Neutrophil (primary cell): ENCODE data around the gene SOHLH1.

ENCODE experiments used
- H3K27ac ChIP-seq: fragments of 200-600 bp; sonication (generic); 2 replicates; pipeline ENCODE4 v1.5.1; 2016; ENCODE audit warnings: mild to moderate bottlenecking, moderate library complexity
- H3K27me3 ChIP-seq: fragments of 200-600 bp; sonication (generic); 2 replicates; pipeline ENCODE4 v1.6.0; 2016; ENCODE audit warnings: mild to moderate bottlenecking
- H3K36me3 ChIP-seq: fragments of 200-600 bp; sonication (generic); 2 replicates; pipeline ENCODE4 v1.5.1; 2017
- H3K4me1 ChIP-seq, 2 experiments: fragments of 200-600 bp in 1 of 2; sonication (generic) in 1 of 2; 1 replicate in 1 of 2; 2 replicates in 1 of 2; pipeline versions ENCODE4 v1.5.1 to v1.6.1; 2013 to 2016; ENCODE audit warnings: low read depth in 1 of 2, low read length in 1 of 2, mild to moderate bottlenecking in 1 of 2, moderate library complexity in 1 of 2; ENCODE audit not compliant: control insufficient read depth in 1 of 2, insufficient read depth in 1 of 2
- H3K4me3 ChIP-seq, 2 experiments: fragments of 200-600 bp in 1 of 2; sonication (generic) in 1 of 2; 1 replicate in 1 of 2; 2 replicates in 1 of 2; pipeline ENCODE4 v1.5.1; 2013 to 2016; ENCODE audit warnings: low read depth in 1 of 2, low read length in 1 of 2, mild to moderate bottlenecking in 1 of 2, moderate library complexity in 1 of 2
- H3K9me3 ChIP-seq: fragments of 200-600 bp; sonication (generic); 2 replicates; pipeline ENCODE4 v1.5.1; 2016
- TF ChIP-seq, protein P1 (sequence below): fragments of 200-600 bp; sonication (generic); IDR thresholded peaks from 2 replicates; pipeline ENCODE4 v1.5.1; 2016; ENCODE audit warnings: antibody characterized with exemption

Gene SOHLH1

GRCh38 chr9:135696446-135696845 is 2.8 kb downstream of the SOHLH1 start:
- no peaks in the 10 kb centered on the region for H3K36me3 ChIP-seq

DNA sequence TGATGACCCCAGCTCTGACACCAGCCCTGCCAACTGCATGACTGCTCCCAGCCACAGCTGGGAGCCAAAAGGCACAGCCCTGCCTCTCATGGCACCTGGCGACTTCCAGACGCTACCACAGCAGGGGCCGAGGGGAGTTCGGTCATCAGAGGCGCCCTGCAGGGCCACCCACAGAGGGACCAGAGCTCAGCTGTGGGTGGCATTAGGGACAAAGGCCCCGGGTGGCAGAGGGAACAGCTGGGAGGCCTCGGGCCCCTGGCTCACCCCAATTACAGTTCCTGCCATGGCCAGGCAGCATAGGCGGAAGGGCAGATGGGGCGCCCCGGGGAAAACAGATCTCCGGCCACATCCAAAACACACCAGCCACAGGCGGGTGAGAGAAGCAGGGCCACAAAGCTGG is 3.6 kb downstream of the SOHLH1 start:
- H3K9me3 ChIP-seq: no peaks in the 10 kb centered on the region
- no peak overlapping the region for H3K27ac ChIP-seq
- TF ChIP-seq, protein P1, sequence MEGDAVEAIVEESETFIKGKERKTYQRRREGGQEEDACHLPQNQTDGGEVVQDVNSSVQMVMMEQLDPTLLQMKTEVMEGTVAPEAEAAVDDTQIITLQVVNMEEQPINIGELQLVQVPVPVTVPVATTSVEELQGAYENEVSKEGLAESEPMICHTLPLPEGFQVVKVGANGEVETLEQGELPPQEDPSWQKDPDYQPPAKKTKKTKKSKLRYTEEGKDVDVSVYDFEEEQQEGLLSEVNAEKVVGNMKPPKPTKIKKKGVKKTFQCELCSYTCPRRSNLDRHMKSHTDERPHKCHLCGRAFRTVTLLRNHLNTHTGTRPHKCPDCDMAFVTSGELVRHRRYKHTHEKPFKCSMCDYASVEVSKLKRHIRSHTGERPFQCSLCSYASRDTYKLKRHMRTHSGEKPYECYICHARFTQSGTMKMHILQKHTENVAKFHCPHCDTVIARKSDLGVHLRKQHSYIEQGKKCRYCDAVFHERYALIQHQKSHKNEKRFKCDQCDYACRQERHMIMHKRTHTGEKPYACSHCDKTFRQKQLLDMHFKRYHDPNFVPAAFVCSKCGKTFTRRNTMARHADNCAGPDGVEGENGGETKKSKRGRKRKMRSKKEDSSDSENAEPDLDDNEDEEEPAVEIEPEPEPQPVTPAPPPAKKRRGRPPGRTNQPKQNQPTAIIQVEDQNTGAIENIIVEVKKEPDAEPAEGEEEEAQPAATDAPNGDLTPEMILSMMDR: no peak
- peaks cover 3% of the 10 kb centered on the region for H3K27me3 ChIP-seq
- no peaks in the 10 kb centered on the region for H3K36me3 ChIP-seq
- H3K4me1 ChIP-seq: no peaks in the 10 kb centered on the region
- H3K4me3 ChIP-seq: no peak overlapping the region

More at GRCh38 chr9:135696446-135696845, 2.8 kb downstream of the SOHLH1 start:
- Histone ChIP-seq H3K27me3 (peaks cover 11% of the 10 kb centered on the region), H3K4me3 (no peak overlapping the region), H3K9me3 (no peaks in the 10 kb centered on the region), H3K4me1 (no peaks in the 10 kb centered on the region), H3K27ac (no peak overlapping the region)
- TF ChIP-seq, protein P1: no peak

DNA sequence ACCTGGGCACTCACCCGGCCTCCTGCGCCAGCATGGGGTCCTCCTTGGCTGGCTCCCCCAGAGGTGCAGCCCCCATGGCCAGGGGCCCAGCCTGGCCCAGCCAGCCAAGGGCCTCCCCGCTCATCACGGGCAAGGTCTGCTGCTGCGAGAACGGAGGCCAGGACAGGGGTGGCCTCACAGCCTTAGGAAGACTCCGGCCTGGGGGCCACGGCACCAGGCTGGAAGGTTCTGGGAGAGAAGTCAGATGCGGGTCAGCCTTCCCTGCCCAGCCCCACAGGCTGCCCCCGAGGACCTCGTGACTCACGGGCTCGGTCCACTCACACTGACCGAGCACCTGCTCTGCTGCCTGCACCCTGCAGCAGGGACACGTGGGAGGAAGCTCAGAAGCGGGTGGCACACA is 4.2 kb downstream of the SOHLH1 start:
- Histone ChIP-seq H3K9me3 (no peaks in the 10 kb centered on the region), H3K36me3 (no peaks in the 10 kb centered on the region), H3K27me3 (no peaks in the 10 kb centered on the region), H3K4me3 (no peak overlapping the region), H3K27ac (no peak overlapping the region), H3K4me1 (no peaks in the 10 kb centered on the region)
- TF ChIP-seq, protein P1: no peak

- Histone ChIP-seq H3K27me3 (no peaks in the 10 kb centered on the region), H3K27ac (no peak overlapping the region), H3K4me1 (no peaks in the 10 kb centered on the region), H3K36me3 (no peaks in the 10 kb centered on the region), H3K4me3 (no peak overlapping the region), H3K9me3 (no peaks in the 10 kb centered on the region)
- TF ChIP-seq, protein P1: no peak
Observed at GRCh38 chr9:135694414-135694813, 4.9 kb downstream of the SOHLH1 start.

- Histone ChIP-seq H3K36me3 (no peaks in the 10 kb centered on the region), H3K27me3 (no peaks in the 10 kb centered on the region), H3K4me3 (no peak overlapping the region), H3K9me3 (no peaks in the 10 kb centered on the region), H3K4me1 (no peaks in the 10 kb centered on the region), H3K27ac (no peak overlapping the region)
- TF ChIP-seq, protein P1: no peak
Observed at GRCh38 chr9:135693771-135694170, 5.5 kb downstream of the SOHLH1 start.

DNA sequence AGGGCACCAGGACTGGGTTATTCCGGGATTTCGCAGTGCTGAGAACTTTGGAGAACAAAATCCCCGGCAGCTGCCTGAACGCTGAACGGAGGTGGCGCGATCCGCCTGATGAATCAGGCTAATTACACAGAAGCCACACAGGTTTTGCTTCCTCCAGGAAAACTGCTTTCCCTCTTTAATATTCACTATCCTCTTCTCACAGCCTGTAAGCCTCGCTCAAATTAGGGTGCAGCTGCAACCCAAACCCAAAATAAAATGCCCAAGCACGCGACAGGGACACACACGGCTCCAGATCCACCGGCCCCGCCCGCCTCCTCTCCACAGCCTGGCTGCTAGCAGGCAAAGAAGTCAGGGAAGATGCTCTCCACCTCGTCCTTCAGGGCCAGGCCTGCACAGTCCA is 6.0 kb downstream of the SOHLH1 start:
- no peak overlapping the region for H3K4me3 ChIP-seq
- no peak overlapping the region for H3K27ac ChIP-seq
- H3K4me1 ChIP-seq: no peaks in the 10 kb centered on the region
- H3K36me3 ChIP-seq: no peaks in the 10 kb centered on the region
- H3K27me3 ChIP-seq: no peaks in the 10 kb centered on the region
- TF ChIP-seq, protein P1: no peak
- H3K9me3 ChIP-seq: no peaks in the 10 kb centered on the region
